HG03439 (cell line): ENCODE results near the gene ANKFN1.

Experiments used
- ATAC-seq: cut with Tn5 transposase; IDR thresholded peaks from one replicate; pipeline ENCODE4 v1.9.1; 2021; ENCODE audit warnings: mild to moderate bottlenecking, moderate library complexity; ENCODE audit not compliant: unreplicated experiment

ANKFN1 gene

GRCh38 chr17:56146534-56146933 lies 6.7 kb upstream of the ANKFN1 start:
- ATAC-seq: no peak

- ATAC-seq: no peak
Observed at GRCh38 chr17:56148333-56148732, 4.9 kb upstream of the ANKFN1 start.

DNA sequence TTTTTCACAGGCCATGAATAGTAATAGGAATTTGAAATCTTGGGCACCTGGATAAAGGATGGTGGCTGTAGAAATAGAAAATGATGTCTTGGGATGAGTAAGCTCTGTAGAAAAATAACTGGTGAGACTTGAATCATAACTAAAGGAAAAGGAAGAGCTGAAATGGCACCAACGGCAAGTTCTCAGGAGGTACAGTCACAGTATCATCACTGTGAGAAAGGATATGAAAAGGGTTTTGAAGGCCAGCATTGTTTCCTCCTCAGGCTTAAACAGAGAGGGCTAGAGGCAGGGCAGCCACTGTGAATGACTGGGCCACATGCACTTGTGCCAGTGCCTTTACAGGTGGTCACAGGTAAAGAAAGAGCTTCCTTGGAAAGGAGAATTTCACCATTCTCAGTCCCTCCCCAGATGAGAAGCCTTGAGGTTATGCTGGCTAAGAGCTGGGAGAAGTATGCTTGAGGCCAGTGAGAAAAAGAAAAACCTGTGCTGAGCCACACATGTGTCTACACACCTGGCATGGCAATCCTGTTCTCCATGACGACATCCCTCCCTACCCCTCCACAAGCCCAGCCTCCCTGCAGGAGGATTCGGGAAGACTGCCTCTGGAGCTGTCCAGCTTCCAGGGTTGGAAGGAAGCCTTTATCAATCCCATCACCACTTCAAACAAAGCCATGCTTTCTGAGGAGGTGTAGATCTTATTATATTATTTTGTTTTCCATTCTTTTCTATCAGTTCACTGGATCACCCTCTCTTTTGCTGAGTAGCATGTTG lies 3.8 kb upstream of the ANKFN1 start:
- no peak for ATAC-seq

DNA sequence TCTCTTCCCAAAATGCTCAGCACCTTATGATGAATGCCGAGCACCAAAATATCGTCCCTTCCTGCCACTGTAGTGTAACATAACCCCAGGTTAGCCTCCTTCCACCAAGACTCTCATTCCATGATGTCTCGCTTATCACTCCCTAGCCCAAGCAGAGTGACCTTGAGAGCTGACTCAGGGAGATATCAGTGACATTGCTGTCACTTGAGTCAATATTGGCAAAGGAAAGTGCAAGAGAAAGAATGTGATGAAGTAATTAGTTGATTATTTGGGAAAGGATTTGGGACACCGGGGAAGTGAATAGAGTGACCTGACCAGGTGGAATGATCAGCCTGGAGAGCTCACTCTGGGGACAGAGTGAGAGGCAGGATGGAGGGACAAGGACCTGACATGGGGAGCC lies 2.6 kb upstream of the ANKFN1 start:
- no peak for ATAC-seq

- no peak for ATAC-seq
Observed at GRCh38 chr17:56157845-56158244, 4.6 kb downstream of the ANKFN1 start.

- ATAC-seq: no peak
Observed at GRCh38 chr17:56158344-56158743, 5.1 kb downstream of the ANKFN1 start.

- no peak for ATAC-seq
Observed at GRCh38 chr17:56158915-56159825, 5.9 kb downstream of the ANKFN1 start.

- no peak for ATAC-seq
Observed at GRCh38 chr17:56159826-56160380, 6.6 kb downstream of the ANKFN1 start.

- no peak for ATAC-seq
Observed at GRCh38 chr17:56160422-56160821, 7.1 kb downstream of the ANKFN1 start.

- no peak for ATAC-seq
Observed at GRCh38 chr17:56165072-56165641, 11.9 kb downstream of the ANKFN1 start.

DNA sequence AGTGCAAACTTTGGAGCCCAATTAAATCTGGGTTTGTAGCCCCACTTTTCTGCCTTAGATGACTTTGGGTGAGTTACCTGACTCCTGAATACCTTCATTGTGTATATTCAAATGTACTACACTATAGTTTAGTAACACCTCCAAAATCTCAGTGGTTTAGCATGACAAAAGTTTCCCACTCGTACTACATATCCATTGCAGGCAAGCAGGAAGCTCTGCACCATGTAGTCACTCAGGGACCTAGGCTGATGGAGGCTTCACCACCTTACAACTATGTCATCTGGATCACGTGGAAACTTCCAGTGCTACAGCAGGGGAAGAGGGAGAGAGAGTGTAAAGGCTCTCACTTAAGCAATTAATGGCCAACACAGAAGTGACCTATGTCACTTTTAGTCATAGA lies 14.2 kb downstream of the ANKFN1 start:
- no peak for ATAC-seq

DNA sequence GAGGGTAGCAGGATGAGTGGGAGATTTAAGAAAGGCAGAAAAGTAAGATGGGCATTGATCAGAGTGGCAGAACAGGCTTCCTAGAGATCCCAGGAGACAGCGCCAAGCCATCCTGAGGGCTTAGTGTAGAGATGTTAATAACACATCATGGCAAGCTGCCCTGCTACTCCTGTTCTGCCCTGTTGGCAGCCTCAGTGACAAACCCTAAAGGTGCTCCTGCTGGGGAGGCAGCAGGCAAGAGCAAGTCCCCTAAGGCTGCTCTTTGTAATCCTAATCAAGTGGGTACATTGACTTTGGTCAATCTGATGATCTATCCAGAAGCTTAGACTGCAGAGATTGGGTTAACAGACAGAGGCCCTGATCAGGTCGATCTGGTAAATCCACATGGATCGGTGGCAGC lies 16.3 kb downstream of the ANKFN1 start:
- ATAC-seq: no peak

- no peak for ATAC-seq
Observed at GRCh38 chr17:56171186-56171959, 18.1 kb downstream of the ANKFN1 start.

- no peak for ATAC-seq
Observed at GRCh38 chr17:56172517-56172982, 19.3 kb downstream of the ANKFN1 start.

DNA sequence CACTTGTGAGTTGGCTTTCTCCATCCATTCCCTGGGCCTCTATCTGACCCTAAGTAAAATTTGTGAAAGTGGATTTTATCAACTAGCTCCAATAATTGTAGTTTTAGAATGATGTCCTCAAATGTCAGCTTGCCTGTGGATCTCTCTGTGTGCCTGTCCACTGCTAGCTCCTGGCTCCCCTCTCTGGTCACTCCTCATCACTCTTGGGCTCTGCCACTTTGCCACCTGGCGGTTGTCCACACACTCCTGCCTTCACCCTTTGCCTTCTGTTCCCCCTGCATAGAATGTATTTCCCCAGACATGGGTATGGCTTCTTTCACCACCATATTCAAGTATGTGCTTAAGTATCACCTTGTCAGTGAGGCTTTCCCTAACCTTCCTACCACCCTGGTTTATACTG lies 19.8 kb downstream of the ANKFN1 start:
- no peak for ATAC-seq

DNA sequence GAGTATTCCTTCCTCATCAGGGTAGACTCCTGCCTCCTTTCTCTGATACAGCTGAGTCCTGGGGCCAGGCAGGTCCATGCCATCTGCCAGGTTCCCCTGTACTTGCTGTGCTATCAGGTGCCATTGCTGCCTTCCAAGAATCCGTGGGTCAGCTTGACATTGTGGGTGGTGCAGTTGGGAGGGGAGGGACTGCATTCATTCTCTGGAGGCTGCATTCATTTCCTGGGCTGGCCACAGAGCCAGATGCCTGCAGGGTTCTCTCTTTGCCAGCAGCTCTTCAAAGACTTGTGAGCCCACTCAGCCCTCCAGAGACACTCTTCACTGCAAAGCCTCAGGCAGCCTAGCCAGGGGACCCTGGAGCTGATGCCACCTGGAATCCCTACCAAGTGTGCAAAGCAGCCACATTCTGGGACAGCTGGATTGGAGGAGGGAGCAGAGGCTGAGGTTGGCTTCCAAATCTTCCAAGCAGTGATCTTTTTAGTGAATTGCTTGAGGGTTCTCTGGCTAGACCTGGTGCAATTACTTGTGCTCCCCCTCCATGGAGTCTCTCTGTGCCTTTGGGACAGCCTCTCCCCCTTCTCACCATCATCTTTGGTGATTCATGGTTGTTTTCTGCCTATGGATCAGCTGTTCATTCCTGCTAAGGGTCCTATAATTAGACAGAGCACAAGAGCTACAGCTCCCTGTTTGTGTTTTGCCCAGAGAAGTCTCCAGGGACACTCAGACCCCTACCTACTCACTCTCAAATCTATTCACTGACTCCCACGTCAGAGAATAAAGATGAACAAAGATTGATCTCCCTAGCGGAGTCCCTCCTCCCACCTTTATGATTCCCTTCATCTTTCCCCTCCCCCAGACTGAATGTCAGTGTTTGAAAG lies 20.9 kb downstream of the ANKFN1 start:
- no peak for ATAC-seq

GRCh38 chr17:56175299-56175955 lies 22.2 kb downstream of the ANKFN1 start:
- no peak for ATAC-seq

GRCh38 chr17:56176091-56176490 lies 22.8 kb downstream of the ANKFN1 start:
- no peak for ATAC-seq

DNA sequence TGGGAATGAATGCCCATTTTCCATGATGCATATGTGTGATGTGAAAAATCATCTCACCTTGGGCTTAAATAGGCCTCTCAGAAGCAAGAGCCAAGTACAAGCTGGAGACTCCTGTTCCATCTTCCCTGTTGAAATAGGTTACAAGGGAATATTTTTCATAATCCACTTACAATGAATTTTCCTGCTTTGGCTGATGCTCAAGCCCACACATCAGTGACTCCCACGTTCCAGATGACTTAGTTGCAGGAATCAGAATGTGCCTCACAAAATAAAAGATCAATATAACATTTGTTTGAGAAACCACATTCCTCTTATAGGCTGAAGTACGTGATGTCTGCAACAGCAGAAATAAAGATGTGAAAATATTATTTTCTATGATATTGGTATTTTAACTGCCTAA lies 24.1 kb downstream of the ANKFN1 start:
- ATAC-seq: no peak
